Measurements from ENCODE around the gene NEURL4. TPM values are rescaled to one million over a fixed set of nuclear protein-coding genes. Genes with fewer than 3 reads are reported as not detected.
A peak's percentile ranks its signal among the peaks of the same experiment; 100 is the strongest.

Gene NEURL4
- polyA plus RNA-seq, 1 of the 3 experiments (the other 2 are of a cell fraction): 22.1 TPM

DNA sequence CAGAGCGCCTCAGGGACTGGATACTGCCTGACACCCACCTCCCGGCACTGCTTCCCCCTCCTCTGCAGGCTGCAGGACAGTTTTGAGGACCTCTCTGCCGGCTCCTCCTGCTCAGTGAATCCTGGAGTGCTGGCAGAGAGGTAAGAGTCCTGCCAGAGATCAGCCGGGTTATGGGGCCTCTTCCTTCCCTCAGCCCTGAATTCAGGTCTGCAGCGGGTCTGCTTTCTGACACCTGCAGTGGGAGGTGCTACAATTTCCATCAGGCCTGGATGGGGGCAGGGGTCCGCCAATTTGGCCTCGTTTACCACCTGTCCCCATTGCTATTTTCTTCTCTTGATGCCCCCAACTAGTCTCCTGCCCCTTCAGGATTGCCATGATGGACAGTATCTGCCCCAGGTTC lies 3.0 kb upstream of the NEURL4 start (continued):
- TF ChIP-seq, protein P1, sequence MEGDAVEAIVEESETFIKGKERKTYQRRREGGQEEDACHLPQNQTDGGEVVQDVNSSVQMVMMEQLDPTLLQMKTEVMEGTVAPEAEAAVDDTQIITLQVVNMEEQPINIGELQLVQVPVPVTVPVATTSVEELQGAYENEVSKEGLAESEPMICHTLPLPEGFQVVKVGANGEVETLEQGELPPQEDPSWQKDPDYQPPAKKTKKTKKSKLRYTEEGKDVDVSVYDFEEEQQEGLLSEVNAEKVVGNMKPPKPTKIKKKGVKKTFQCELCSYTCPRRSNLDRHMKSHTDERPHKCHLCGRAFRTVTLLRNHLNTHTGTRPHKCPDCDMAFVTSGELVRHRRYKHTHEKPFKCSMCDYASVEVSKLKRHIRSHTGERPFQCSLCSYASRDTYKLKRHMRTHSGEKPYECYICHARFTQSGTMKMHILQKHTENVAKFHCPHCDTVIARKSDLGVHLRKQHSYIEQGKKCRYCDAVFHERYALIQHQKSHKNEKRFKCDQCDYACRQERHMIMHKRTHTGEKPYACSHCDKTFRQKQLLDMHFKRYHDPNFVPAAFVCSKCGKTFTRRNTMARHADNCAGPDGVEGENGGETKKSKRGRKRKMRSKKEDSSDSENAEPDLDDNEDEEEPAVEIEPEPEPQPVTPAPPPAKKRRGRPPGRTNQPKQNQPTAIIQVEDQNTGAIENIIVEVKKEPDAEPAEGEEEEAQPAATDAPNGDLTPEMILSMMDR (IDR thresholded peaks at IDR 0.05): no peak
- TF ChIP-seq, protein P2, sequence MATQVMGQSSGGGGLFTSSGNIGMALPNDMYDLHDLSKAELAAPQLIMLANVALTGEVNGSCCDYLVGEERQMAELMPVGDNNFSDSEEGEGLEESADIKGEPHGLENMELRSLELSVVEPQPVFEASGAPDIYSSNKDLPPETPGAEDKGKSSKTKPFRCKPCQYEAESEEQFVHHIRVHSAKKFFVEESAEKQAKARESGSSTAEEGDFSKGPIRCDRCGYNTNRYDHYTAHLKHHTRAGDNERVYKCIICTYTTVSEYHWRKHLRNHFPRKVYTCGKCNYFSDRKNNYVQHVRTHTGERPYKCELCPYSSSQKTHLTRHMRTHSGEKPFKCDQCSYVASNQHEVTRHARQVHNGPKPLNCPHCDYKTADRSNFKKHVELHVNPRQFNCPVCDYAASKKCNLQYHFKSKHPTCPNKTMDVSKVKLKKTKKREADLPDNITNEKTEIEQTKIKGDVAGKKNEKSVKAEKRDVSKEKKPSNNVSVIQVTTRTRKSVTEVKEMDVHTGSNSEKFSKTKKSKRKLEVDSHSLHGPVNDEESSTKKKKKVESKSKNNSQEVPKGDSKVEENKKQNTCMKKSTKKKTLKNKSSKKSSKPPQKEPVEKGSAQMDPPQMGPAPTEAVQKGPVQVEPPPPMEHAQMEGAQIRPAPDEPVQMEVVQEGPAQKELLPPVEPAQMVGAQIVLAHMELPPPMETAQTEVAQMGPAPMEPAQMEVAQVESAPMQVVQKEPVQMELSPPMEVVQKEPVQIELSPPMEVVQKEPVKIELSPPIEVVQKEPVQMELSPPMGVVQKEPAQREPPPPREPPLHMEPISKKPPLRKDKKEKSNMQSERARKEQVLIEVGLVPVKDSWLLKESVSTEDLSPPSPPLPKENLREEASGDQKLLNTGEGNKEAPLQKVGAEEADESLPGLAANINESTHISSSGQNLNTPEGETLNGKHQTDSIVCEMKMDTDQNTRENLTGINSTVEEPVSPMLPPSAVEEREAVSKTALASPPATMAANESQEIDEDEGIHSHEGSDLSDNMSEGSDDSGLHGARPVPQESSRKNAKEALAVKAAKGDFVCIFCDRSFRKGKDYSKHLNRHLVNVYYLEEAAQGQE (IDR thresholded peaks at IDR 0.05; ENCODE audit: low read depth, low read length): no peak
- TF ChIP-seq JUND (IDR thresholded peaks at IDR 0.05) (no peak), EZH2phosphoT487 (IDR thresholded peaks at IDR 0.05; ENCODE audit: borderline replicate concordance, low read depth) (no peak), RFX5 (IDR thresholded peaks at IDR 0.05; ENCODE audit: low read length) (no peak), SIN3A (IDR thresholded peaks at IDR 0.05; ENCODE audit: borderline replicate concordance, low read depth, low read length) (no peak), POLR2AphosphoS5 (IDR thresholded peaks at IDR 0.05; ENCODE audit: low read depth, low read length) (no peak), NFIC (IDR thresholded peaks at IDR 0.05; ENCODE audit: borderline replicate concordance) (no peak), MEF2A (IDR thresholded peaks at IDR 0.05; ENCODE audit: borderline replicate concordance, low read depth) (no peak)
- TF ChIP-seq, protein P3, sequence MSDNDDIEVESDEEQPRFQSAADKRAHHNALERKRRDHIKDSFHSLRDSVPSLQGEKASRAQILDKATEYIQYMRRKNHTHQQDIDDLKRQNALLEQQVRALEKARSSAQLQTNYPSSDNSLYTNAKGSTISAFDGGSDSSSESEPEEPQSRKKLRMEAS (IDR thresholded peaks at IDR 0.05; ENCODE audit: low read depth): no peak

DNA sequence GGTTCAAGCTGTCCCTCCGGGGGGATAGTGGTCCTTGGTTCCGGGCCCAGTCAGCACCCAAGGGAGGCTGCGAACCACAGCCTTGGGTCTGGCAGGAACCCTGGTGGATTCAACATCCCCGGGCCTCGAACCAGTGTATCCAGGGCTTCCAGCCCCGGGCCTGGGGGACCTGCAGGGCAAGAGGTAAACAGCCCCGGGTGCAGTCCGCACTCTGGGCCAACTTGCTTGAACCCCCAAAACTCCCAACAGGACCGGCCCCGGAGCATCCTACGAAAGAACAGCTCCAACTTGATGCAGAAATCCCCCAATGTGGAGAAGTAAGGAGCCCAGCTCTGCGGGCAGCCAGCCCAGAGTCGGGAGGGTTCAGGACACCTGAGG lies 1.5 kb upstream of the NEURL4 start:
- no peak for DNase-seq
- Histone ChIP-seq H3K4me2 (peak overlapping the region; percentile 86), H3K27ac (ENCODE audit: low read depth in 2 of 2, low read length in 1 of 2) (peak overlapping the region; percentile 79 to 92; a peak in 3 of 4 replicates), H3K4me1 (ENCODE audit: control insufficient read depth in 1 of 2, insufficient read depth in 2 of 2, low read depth in 1 of 2, low read length in 1 of 2) (peaks cover 3 to 13% of the 10 kb centered on the region in 2 experiments; a peak in 2 of 4 replicates), H3K9me3 (no peaks in the 10 kb centered on the region), H3K9ac (peak overlapping the region; percentile 65), H3F3A (replicated peaks; ENCODE audit: insufficient read depth) (no peaks in the 10 kb centered on the region), H3K27me3 (ENCODE audit: insufficient read depth) (no peaks in the 10 kb centered on the region; the same call in 1 of the 2 replicates), H2AFZ (ENCODE audit: low read depth) (peak overlapping the region; percentile 75), H3K9me2 (no peaks in the 10 kb centered on the region), H3K36me3 (replicated peaks in 1 of 2; ENCODE audit: control insufficient read depth in 1 of 2, insufficient read depth in 2 of 2, low read length in 1 of 2) (peaks cover 0 to 11% of the 10 kb centered on the region in 2 experiments), H4K20me1 (ENCODE audit: insufficient read depth) (no peaks in the 10 kb centered on the region), H3K79me2 (ENCODE audit: insufficient read depth) (peaks cover 17% of the 10 kb centered on the region; the same call in 1 of the 2 replicates), H3K4me3 (ENCODE audit: low read depth in 2 of 2, low read length in 1 of 2) (peak overlapping the region; percentile 69 to 93)
- WGBS (ENCODE audit: low lambda C conversion rate): 37% methylated on average over 8 of the region's 13 CpGs
- ChIA-PET CTCF (interaction anchor here (0.6 to 2.3 kb wide), 4 partner anchors 8 to 22 kb away, joined by 3 to 8 read pairs (median 4); partner anchors contain the start of gene KCTD11), POLR2A (interaction anchor here (0.6 to 2.1 kb wide), 2 partner anchors 10 to 14 kb away, joined by 3 to 8 read pairs; no protein-coding TSS in a partner anchor)
- no peak for TF ChIP-seq RAD21 (IDR thresholded peaks at IDR 0.05; ENCODE audit: low read length)
- TF ChIP-seq NFIC (IDR thresholded peaks at IDR 0.05; ENCODE audit: borderline replicate concordance): no peak
- no peak for TF ChIP-seq TEAD4 (IDR thresholded peaks at IDR 0.05; ENCODE audit: borderline replicate concordance, insufficient read depth)
- no peak; the same call in 1 of the 2 replicates for TF ChIP-seq POLR2AphosphoS5 (IDR thresholded peaks at IDR 0.05; ENCODE audit: low read depth, low read length)
- TF ChIP-seq JUND (IDR thresholded peaks at IDR 0.05): no peak
- TF ChIP-seq, protein P1 (IDR thresholded peaks at IDR 0.05): no peak
- no peak for TF ChIP-seq TAF1 (IDR thresholded peaks at IDR 0.05; ENCODE audit: borderline replicate concordance, low read depth, low read length)
- no peak for TF ChIP-seq MXI1 (IDR thresholded peaks at IDR 0.05; ENCODE audit: low read depth, low read length)
- TF ChIP-seq SMC3 (IDR thresholded peaks at IDR 0.05; ENCODE audit: low read depth, low read length): no peak
- TF ChIP-seq, protein P4, sequence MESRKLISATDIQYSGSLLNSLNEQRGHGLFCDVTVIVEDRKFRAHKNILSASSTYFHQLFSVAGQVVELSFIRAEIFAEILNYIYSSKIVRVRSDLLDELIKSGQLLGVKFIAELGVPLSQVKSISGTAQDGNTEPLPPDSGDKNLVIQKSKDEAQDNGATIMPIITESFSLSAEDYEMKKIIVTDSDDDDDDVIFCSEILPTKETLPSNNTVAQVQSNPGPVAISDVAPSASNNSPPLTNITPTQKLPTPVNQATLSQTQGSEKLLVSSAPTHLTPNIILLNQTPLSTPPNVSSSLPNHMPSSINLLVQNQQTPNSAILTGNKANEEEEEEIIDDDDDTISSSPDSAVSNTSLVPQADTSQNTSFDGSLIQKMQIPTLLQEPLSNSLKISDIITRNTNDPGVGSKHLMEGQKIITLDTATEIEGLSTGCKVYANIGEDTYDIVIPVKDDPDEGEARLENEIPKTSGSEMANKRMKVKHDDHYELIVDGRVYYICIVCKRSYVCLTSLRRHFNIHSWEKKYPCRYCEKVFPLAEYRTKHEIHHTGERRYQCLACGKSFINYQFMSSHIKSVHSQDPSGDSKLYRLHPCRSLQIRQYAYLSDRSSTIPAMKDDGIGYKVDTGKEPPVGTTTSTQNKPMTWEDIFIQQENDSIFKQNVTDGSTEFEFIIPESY (IDR thresholded peaks at IDR 0.05; ENCODE audit: borderline replicate concordance, low read depth): no peak
- TF ChIP-seq, protein P3 (IDR thresholded peaks at IDR 0.05; ENCODE audit: low read depth): no peak
- TF ChIP-seq, protein P5, sequence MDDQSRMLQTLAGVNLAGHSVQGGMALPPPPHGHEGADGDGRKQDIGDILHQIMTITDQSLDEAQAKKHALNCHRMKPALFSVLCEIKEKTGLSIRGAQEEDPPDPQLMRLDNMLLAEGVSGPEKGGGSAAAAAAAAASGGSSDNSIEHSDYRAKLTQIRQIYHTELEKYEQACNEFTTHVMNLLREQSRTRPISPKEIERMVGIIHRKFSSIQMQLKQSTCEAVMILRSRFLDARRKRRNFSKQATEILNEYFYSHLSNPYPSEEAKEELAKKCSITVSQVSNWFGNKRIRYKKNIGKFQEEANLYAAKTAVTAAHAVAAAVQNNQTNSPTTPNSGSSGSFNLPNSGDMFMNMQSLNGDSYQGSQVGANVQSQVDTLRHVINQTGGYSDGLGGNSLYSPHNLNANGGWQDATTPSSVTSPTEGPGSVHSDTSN (IDR thresholded peaks at IDR 0.05): no peak
- no peak for TF ChIP-seq FOXM1 (IDR thresholded peaks at IDR 0.05; ENCODE audit: low read depth)
- TF ChIP-seq YY1 (IDR thresholded peaks at IDR 0.05; ENCODE audit: low read depth): no peak

Measured in SK-N-SH (cell line).